NB4 (cell line): ENCODE results near the gene OR4K14.

Experiments
- DNase-seq: peaks from one replicate; pipeline ENCODE4 v3.0.0; 2010; ENCODE audit warnings: low read depth
- H3K4me3 ChIP-seq: one replicate; pipeline ENCODE4 v1.5.1; 2011; ENCODE audit warnings: mild to moderate bottlenecking, low read depth, low read length, moderate library complexity
- MYC ChIP-seq: IDR thresholded peaks from 2 replicates; pipeline ENCODE4 v1.6.1; 2011; ENCODE audit warnings: low read depth, low read length
- POLR2A ChIP-seq: IDR thresholded peaks from 2 replicates; pipeline ENCODE4 v1.6.1; 2011; ENCODE audit warnings: mild to moderate bottlenecking; ENCODE audit not compliant: insufficient read length; ENCODE audit errors: extremely low read depth
- TF ChIP-seq, protein P1 (sequence below): IDR thresholded peaks from one replicate; pipeline ENCODE4 v1.5.1; 2012; ENCODE audit warnings: low read depth, low read length
- TF ChIP-seq, protein P2 (sequence below): IDR thresholded peaks from 2 replicates; pipeline ENCODE4 v1.6.1; 2011; ENCODE audit warnings: low read depth, low read length

OR4K14 gene, protein sequence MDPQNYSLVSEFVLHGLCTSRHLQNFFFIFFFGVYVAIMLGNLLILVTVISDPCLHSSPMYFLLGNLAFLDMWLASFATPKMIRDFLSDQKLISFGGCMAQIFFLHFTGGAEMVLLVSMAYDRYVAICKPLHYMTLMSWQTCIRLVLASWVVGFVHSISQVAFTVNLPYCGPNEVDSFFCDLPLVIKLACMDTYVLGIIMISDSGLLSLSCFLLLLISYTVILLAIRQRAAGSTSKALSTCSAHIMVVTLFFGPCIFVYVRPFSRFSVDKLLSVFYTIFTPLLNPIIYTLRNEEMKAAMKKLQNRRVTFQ

DNA sequence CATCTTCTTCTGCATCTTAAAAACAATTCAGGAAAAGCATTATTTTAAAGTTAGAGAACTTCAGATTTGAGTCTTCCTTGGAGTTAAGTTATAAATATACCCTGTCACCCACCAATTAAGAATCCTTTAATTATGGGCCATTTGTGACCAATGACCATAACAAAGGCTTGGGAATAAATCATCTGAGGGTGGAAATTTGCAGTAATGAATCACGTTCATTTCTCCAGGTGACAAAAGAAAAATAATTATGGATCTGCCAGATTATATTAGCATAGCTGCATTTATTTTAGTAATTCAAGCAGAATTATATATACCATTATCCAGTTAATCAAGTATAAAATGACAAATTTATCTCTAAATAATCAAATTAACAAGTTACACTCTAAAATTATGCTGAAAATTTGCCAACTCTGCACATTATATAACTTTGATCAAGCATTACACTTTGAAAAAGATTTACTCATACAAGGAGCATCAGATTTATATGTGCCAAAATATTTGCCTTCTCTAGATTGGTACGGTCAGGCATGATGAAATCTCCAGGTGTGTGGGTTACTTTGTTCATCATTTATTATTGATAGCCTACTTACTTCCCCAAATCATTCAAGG, at the start of gene OR4K14:
Gene OR4K14, minus strand, starts transcription at position 51 of the 609 bp plus-strand sequence. CDS start 4,114 bp downstream, outside the sequence.
- no peak within 1 kb of the TSS for H3K4me3 ChIP-seq
- DNase-seq: no peak
- TF ChIP-seq MYC (no peak), POLR2A (no peak)
- TF ChIP-seq, protein P1, sequence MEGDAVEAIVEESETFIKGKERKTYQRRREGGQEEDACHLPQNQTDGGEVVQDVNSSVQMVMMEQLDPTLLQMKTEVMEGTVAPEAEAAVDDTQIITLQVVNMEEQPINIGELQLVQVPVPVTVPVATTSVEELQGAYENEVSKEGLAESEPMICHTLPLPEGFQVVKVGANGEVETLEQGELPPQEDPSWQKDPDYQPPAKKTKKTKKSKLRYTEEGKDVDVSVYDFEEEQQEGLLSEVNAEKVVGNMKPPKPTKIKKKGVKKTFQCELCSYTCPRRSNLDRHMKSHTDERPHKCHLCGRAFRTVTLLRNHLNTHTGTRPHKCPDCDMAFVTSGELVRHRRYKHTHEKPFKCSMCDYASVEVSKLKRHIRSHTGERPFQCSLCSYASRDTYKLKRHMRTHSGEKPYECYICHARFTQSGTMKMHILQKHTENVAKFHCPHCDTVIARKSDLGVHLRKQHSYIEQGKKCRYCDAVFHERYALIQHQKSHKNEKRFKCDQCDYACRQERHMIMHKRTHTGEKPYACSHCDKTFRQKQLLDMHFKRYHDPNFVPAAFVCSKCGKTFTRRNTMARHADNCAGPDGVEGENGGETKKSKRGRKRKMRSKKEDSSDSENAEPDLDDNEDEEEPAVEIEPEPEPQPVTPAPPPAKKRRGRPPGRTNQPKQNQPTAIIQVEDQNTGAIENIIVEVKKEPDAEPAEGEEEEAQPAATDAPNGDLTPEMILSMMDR: no peak
- TF ChIP-seq, protein P2, sequence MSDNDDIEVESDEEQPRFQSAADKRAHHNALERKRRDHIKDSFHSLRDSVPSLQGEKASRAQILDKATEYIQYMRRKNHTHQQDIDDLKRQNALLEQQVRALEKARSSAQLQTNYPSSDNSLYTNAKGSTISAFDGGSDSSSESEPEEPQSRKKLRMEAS: no peak

DNA sequence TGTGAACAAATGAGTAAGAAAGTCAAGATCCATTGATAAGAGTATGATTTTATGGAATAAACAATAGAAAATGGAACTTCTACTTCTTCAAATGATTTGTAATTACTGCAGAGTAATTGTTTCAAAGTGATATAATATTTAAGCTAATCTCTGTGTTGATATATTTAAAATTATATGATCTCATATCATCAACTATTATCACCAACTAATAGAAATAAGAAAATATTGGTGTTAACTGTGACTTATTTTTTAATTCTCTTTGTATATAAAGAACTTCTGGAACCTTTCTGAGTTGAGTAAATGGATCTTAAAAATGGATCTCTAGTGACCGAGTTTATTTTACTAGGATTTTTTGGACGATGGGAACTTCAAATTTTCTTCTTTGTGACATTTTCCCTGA, 40.6 kb upstream of the OR4K14 start, which contains the start of gene OR4L1:
Gene OR4L1, plus strand, starts transcription at position 301 of the 400 bp plus-strand sequence. Its CDS starts 0 bp downstream, at position 301.
- no peak for TF ChIP-seq MYC
- TF ChIP-seq, protein P1: no peak
- TF ChIP-seq, protein P2: no peak
- no peak for TF ChIP-seq POLR2A
- no peak for DNase-seq
- H3K4me3 ChIP-seq: no peak within 1 kb of the TSS

DNA sequence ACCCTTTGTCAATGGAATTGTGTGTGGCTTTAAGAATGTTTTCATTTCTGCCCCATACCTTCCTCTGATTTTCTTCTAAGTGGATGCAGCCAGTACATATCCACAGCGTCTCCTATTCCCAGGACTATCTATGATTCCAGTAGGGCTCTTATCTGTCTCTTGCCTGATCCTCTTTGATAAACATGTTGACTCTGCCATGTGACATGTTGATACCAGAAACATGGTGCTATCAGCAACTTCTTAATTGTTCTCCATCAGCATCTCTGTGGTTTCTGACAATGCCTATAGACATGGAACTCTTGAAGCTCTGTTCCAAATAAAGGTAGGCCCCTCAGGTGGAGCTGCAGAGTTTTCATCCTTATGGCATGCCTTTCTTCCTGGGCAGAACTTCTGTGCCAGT, 29.1 kb upstream of the OR4K14 start:
- H3K4me3 ChIP-seq: no peak overlapping the region
- DNase-seq: no peak
- TF ChIP-seq, protein P2: no peak
- no peak for TF ChIP-seq MYC
- TF ChIP-seq, protein P1: no peak

DNA sequence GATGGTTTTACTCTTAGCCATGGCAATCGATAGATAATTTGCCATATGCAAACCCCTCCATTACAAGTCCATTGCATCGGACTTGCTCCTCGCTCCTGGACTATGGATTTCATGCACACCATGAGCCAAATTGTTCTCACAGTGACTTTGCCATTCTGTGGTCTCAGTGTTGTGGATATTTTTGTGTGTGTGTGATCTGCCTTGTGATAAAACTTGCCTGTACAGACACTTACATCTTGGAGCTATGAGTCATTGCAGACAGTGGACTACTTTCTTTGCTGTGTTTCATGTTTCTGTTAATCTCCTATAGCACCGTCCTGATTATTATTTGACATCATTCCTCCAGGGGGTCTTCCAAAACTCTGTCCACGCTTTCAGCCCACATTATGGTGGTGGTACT, 25.1 kb upstream of the OR4K14 start:
- TF ChIP-seq MYC (no peak), POLR2A (no peak)
- TF ChIP-seq, protein P1: no peak
- TF ChIP-seq, protein P2: no peak
- DNase-seq: no peak
- H3K4me3 ChIP-seq: no peak overlapping the region

DNA sequence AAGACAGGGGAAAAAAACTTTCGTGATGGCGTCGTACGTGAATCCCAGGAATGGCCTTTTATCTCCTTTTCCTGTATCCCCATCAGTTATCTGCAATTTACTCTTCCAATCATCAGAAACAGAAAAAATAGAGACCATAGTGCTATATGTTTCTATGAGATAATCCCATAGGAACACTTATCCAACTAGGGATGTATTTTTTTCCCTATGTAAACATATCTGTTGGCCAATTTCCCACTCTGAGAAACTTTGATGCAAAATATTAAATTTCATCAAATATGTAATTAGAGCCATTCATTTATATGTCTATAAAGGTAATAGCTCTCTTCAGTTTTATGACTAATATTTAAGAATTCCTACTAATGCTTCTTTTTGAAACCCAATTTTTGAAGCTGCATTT, 16.8 kb upstream of the OR4K14 start, which contains the start of gene OR4K13:
Gene OR4K13, minus strand, starts transcription at position 101 of the 400 bp plus-strand sequence. CDS start 1,280 bp downstream, outside the sequence.
- no peak within 1 kb of the TSS for H3K4me3 ChIP-seq
- TF ChIP-seq MYC (no peak), POLR2A (no peak)
- TF ChIP-seq, protein P2: no peak
- TF ChIP-seq, protein P1: no peak
- no peak for DNase-seq

DNA sequence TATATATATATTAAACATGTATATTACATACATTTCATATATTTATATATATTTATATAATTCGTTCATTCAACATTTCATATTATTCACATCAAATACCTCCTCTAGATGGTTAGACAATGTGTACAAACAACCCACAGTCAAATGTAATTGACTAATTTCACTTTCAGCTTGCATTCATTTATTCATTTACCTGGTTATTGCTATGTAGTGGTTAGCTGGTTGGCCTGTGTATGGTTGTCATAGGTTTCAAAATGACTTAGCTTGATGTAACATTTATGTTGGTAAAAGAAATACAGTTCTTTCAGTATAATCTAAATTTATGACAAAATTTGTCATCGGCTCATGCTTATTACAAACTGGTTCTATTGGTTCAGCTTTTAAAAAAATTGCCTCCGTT, 16.3 kb upstream of the OR4K14 start:
- TF ChIP-seq MYC (no peak), POLR2A (no peak)
- TF ChIP-seq, protein P2: no peak
- TF ChIP-seq, protein P1: no peak
- no peak overlapping the region for H3K4me3 ChIP-seq
- no peak for DNase-seq
